CD4-positive, alpha-beta T cell (primary cell): ENCODE measurements around the gene NTHL1. TPM values are rescaled to one million over a fixed set of nuclear protein-coding genes. Genes with fewer than 3 reads are reported as not detected.

Experiments
- ATAC-seq: fragments of 200-7000 bp; cut with Tn5 transposase; one replicate; pipeline ENCODE4 v1.10.0; 2022; ENCODE audit warnings: mild to moderate bottlenecking; ENCODE audit not compliant: poor library complexity
- CTCF ChIA-PET: fragments of 350-600 bp; sonication (Branson Sonifier 250); formaldehyde crosslinking; loops from one replicate; lab custom pipeline; 2021; ENCODE audit warnings: antibody characterized with exemption, inconsistent platforms; lab: Charles Lee
- POLR2A ChIA-PET: fragments of 350-600 bp; sonication (Branson Sonifier 250); formaldehyde crosslinking; loops from one replicate; lab custom pipeline; 2021; ENCODE audit warnings: antibody characterized with exemption, inconsistent platforms; lab: Charles Lee
- DNase-seq, 14 experiments: peaks; one replicate each; pipeline ENCODE4 v3.0.0-alpha.2; 2013 to 2020; ENCODE audit warnings: mixed read lengths in 2 of 14
- H3K27ac ChIP-seq, 2 donors: one replicate each; pipeline versions ENCODE4 v1.5.1 to v1.7.0; 2013; ENCODE audit warnings: low read length in 2 of 2, low read depth in 1 of 2, mild to moderate bottlenecking in 1 of 2
- H3K27me3 ChIP-seq, 2 experiments: 1 replicate in 1 of 2; 2 replicates in 1 of 2; pipeline versions ENCODE4 v1.6.1 to v1.7.0; 2013; ENCODE audit warnings: low read length in 2 of 2, control low read depth in 1 of 2, mild to moderate bottlenecking in 1 of 2, moderate library complexity in 1 of 2; ENCODE audit not compliant: insufficient read depth in 2 of 2, control insufficient read depth in 1 of 2
- H3K36me3 ChIP-seq: one replicate; pipeline ENCODE4 v1.6.1; 2013; ENCODE audit warnings: low read length, control low read depth; ENCODE audit not compliant: insufficient read depth
- H3K4me1 ChIP-seq: one replicate; pipeline ENCODE4 v1.6.1; 2013; ENCODE audit warnings: low read length, control low read depth; ENCODE audit not compliant: insufficient read depth
- H3K4me3 ChIP-seq: one replicate; pipeline ENCODE4 v1.5.1; 2013; ENCODE audit warnings: mild to moderate bottlenecking, low read length, moderate library complexity
- H3K9me3 ChIP-seq, 2 experiments: 1 replicate in 1 of 2; 2 replicates in 1 of 2; pipeline versions ENCODE4 v1.6.1 to v1.7.0; 2013; ENCODE audit warnings: low read length in 2 of 2, mild to moderate bottlenecking in 2 of 2, control low read depth in 1 of 2, moderate library complexity in 1 of 2; ENCODE audit not compliant: control insufficient read depth in 1 of 2, insufficient read depth in 1 of 2
- H3K27ac Mint-ChIP-seq: one replicate; pipeline ENCODE4 v1.8.0; 2020; ENCODE audit warnings: mixed read lengths
- H3K27me3 Mint-ChIP-seq: one replicate; pipeline ENCODE4 v1.8.0; 2021; ENCODE audit warnings: mixed read lengths
- H3K36me3 Mint-ChIP-seq: one replicate; pipeline ENCODE4 v1.8.0; 2021; ENCODE audit warnings: low read depth, mixed read lengths
- H3K4me1 Mint-ChIP-seq: one replicate; pipeline ENCODE4 v1.8.0; 2021; ENCODE audit warnings: low read depth, mixed read lengths
- H3K4me3 Mint-ChIP-seq: one replicate; pipeline ENCODE4 v1.8.0; 2020; ENCODE audit warnings: mild to moderate bottlenecking, mixed read lengths
- H3K9me3 Mint-ChIP-seq: one replicate; pipeline ENCODE4 v1.8.0; 2020; ENCODE audit warnings: mixed read lengths
- CTCF ChIP-seq: fragments of 200-600 bp; IDR thresholded peaks from one replicate; pipeline ENCODE4 v1.8.0; 2022; ENCODE audit warnings: antibody characterized with exemption, mild to moderate bottlenecking
- intact Hi-C, 2 experiments: fragments of 100-400 bp; cut with DNase I in 1 of 2; cut with micrococcal nuclease in 1 of 2; formaldehyde crosslinking; loops; one replicate each; pipeline versions ENCODE4 v1.15.1 to v1.9.0; 2023 to 2025; cut with DNase I, micrococcal nuclease
- microRNA-seq: library from miRNA; unstranded; fragments of <30 nt; microRNA quantifications from one replicate; pipeline ENCODE4 v1.2.0, GENCODE V29; 2021; ENCODE audit warnings: borderline microRNAs expressed, borderline replicate concordance
- total RNA-seq, 174 experiments: library from RNA in 2 of 174; stranded (reverse) in 2 of 174; gene quantifications; one replicate each; pipeline ENCODE4 v1.2.3 and lab custom pipeline; 2021 to 2026

The NTHL1 gene
- total RNA-seq, 2 experiments from 2014 or later = 2.7 to 2.9 TPM

- Histone ChIP-seq H3K4me3 (peak overlapping the region; percentile 55), H3K4me1 (peaks cover 34% of the 10 kb centered on the region), H3K9me3 (peaks cover 0 to 18% of the 10 kb centered on the region in 2 experiments), H3K36me3 (peaks cover 12% of the 10 kb centered on the region), H3K27ac (no peak overlapping the region), H3K27me3 (peaks cover 13 to 15% of the 10 kb centered on the region in 2 experiments)
- CTCF ChIA-PET = interaction anchor here (0.6 to 3.2 kb wide), 2 partner anchors 14 to 269 kb away, joined by 4 to 17 read pairs; no protein-coding TSS in a partner anchor
- H3K36me3 Mint-ChIP-seq = peaks cover 15% of the 10 kb centered on the region
- ATAC-seq = no peak
- peaks cover 26% of the 10 kb centered on the region for H3K27me3 Mint-ChIP-seq
- POLR2A ChIA-PET = interaction anchor here (1.3 to 5.1 kb wide), 4 partner anchors 18 to 165 kb away, joined by 4 to 55 read pairs (median 24); partner anchors contain the start of genes RPS2, TBL3 and TRAF7
- H3K4me1 Mint-ChIP-seq = peaks cover 31% of the 10 kb centered on the region
- no peak overlapping the region for H3K27ac Mint-ChIP-seq
- intact Hi-C loops = loop anchor here in 1 of 2 experiments (5.0 kb wide), 1 partner anchor 48 kb away; the partner anchor contains the start of gene MSRB1
- no peak overlapping the region for H3K4me3 Mint-ChIP-seq
- TF ChIP-seq CTCF = no peak
- no peak for DNase-seq
- H3K9me3 Mint-ChIP-seq = no peaks in the 10 kb centered on the region
Observed at GRCh38 chr16:1990101-1990350, 57.6 kb downstream of the NTHL1 start.

Small RNA genes lying within 50 kb of the gene (microRNA-seq; reads per million reads assigned to microRNA genes)
- not detected for gene MIR1225

Other genes starting within 250 kb of the NTHL1 start
- gene HAGH, start 221.0 kb downstream of the NTHL1 start, total RNA-seq = 10 to 100 TPM; 20.9 to 22.7 TPM
- gene FAHD1, start 220.6 kb downstream of the NTHL1 start, total RNA-seq = 1 to 10 TPM; 4.1 to 4.5 TPM
- gene MEIOB, start 175.7 kb downstream of the NTHL1 start, total RNA-seq = not detected
- gene HS3ST6, start 129.4 kb downstream of the NTHL1 start, total RNA-seq = not detected
- gene MSRB1, start 104.6 kb downstream of the NTHL1 start, total RNA-seq = 1 to 10 TPM; 2.3 to 2.4 TPM
- not detected for gene RPL3L, start 93.1 kb downstream of the NTHL1 start, total RNA-seq
- gene NDUFB10, start 88.3 kb downstream of the NTHL1 start, total RNA-seq = 10 to 100 TPM; 40.7 to 41.1 TPM
- gene RPS2, start 83.0 kb downstream of the NTHL1 start, total RNA-seq = 1,000 to 10,000 TPM; 3,604 to 3,755 TPM
- not detected for gene RNF151, start 81.0 kb downstream of the NTHL1 start, total RNA-seq
- gene TBL3, start 75.8 kb downstream of the NTHL1 start, total RNA-seq = 10 to 100 TPM; 12.7 to 15.5 TPM
- under 1 TPM; 0.56 to 0.99 TPM for gene NOXO1, start 66.4 kb downstream of the NTHL1 start, total RNA-seq
- gene GFER, start 63.6 kb downstream of the NTHL1 start, total RNA-seq = 10 to 100 TPM; 14.5 TPM
- gene SYNGR3, start 57.9 kb downstream of the NTHL1 start, total RNA-seq = 1 to 10 TPM; 3.8 to 3.9 TPM
- 10 to 100 TPM; 39.7 to 43.6 TPM for gene ZNF598, start 38.0 kb downstream of the NTHL1 start, total RNA-seq
- gene NPW, start 28.0 kb downstream of the NTHL1 start, total RNA-seq = under 1 TPM in 1 of 2 experiments, not detected in 1; 0.80 TPM
- 1 to 10 TPM; 1.9 to 2.0 TPM for gene NHERF2, start 20.9 kb downstream of the NTHL1 start, total RNA-seq
- 10 to 100 TPM; 83.0 to 85.0 TPM for gene TSC2, start 151 bp upstream of the NTHL1 start, total RNA-seq
- 10 to 100 TPM; 80.3 to 85.6 TPM for gene PKD1, start 88.1 kb upstream of the NTHL1 start, total RNA-seq
- not detected for gene RAB26, start 100.8 kb upstream of the NTHL1 start, total RNA-seq
- gene TRAF7, start 107.9 kb upstream of the NTHL1 start, total RNA-seq = 10 to 100 TPM; 19.9 to 24.0 TPM
- gene CASKIN1, start 148.8 kb upstream of the NTHL1 start, total RNA-seq = under 1 TPM in 1 of 2 experiments, not detected in 1; 0.06 TPM
- 10 to 100 TPM; 22.9 to 26.4 TPM for gene MLST8, start 157.6 kb upstream of the NTHL1 start, total RNA-seq
- gene BRICD5, start 163.0 kb upstream of the NTHL1 start, total RNA-seq = 1 to 10 TPM; 4.2 to 5.0 TPM
- 1 to 10 TPM; 8.1 to 8.5 TPM for gene PGP, start 167.0 kb upstream of the NTHL1 start, total RNA-seq
- gene E4F1, start 175.8 kb upstream of the NTHL1 start, total RNA-seq = 10 to 100 TPM; 31.8 to 33.8 TPM
- gene DNASE1L2, start 188.6 kb upstream of the NTHL1 start, total RNA-seq = under 1 TPM; 0.22 to 0.36 TPM
- 10 to 100 TPM; 10.1 to 12.5 TPM for gene ECI1, start 203.8 kb upstream of the NTHL1 start, total RNA-seq
- 100 to 1,000 TPM; 211 to 214 TPM for gene RNPS1, start 220.3 kb upstream of the NTHL1 start, total RNA-seq